ENCODE data around the gene ATP2A3. TPM values are rescaled to one million over a fixed set of nuclear protein-coding genes. Genes with fewer than 3 reads are reported as not detected.

The ATP2A3 gene
- total RNA-seq, 1 experiment from 2014 or later, result 13.3 TPM

- no peak overlapping the region for H3K9ac ChIP-seq (ENCODE audit: extremely low read depth, insufficient read length, low read length)
- H2BK12ac ChIP-seq (ENCODE audit: insufficient read length, low read depth, low read length), result no peak overlapping the region
- Mint-ChIP-seq H3K4me3 (no peak overlapping the region), H3K36me3 (ENCODE audit: insufficient read depth in 1 of 3, low read depth in 3 of 3) (peaks cover 7 to 37% (median 21%) of the 10 kb centered on the region in 3 experiments; a peak in 6 of 7 replicates), H3K4me1 (peaks cover 14 to 26% of the 10 kb centered on the region in 2 experiments), H3K9me3 (no peaks in the 10 kb centered on the region), H3K27ac (peak overlapping the region in 2 of 3 experiments; percentile 9 to 49; a peak in 4 of 7 replicates), H3K27me3 (ENCODE audit: low read depth) (0 out of 2 replicates have a peak, but pooled peaks cover 4% of the 10 kb centered on the region)
- no peak overlapping the region for H4K91ac ChIP-seq (ENCODE audit: insufficient read length, low read depth, low read length)
- H3K14ac ChIP-seq (ENCODE audit: insufficient read depth, low read length), result no peak overlapping the region
- H3K23ac ChIP-seq (ENCODE audit: insufficient read length, low read depth, low read length), result no peak overlapping the region
- H3K27ac ChIP-seq (ENCODE audit: insufficient read length, low read depth, low read length), result no peak overlapping the region
- no peaks in the 10 kb centered on the region for H3K79me2 ChIP-seq (ENCODE audit: insufficient read depth, low read length)
- H3K23me2 ChIP-seq (ENCODE audit: insufficient read length, low read depth, low read length, poor library complexity, severe bottlenecking), result no peaks in the 10 kb centered on the region
- no peaks in the 10 kb centered on the region for H4K20me1 ChIP-seq (ENCODE audit: control insufficient read depth, insufficient read depth, insufficient read length)
- no peak overlapping the region for H3K4ac ChIP-seq (ENCODE audit: low read depth, low read length)
- no peak overlapping the region for H3T11ph ChIP-seq (ENCODE audit: low read length)
- no peak for TF ChIP-seq CTCF (conservative IDR thresholded peaks at IDR 0.05)
- no CpG with 5 or more reads among the region's 8 CpGs for WGBS (ENCODE audit: extremely low coverage, insufficient read length, low lambda C conversion rate)
- no peak for DNase-seq
- no peak overlapping the region for H2AK5ac ChIP-seq (ENCODE audit: insufficient read length, low read length)
- no peaks in the 10 kb centered on the region for H3K79me1 ChIP-seq (ENCODE audit: insufficient read depth, low read depth, low read length, poor library complexity, severe bottlenecking)
- no peak overlapping the region for H3K56ac ChIP-seq (ENCODE audit: insufficient read length, low read depth, low read length)
- no peak overlapping the region for H2BK5ac ChIP-seq (ENCODE audit: insufficient read length, low read length)
- H3K9me3 ChIP-seq (ENCODE audit: control insufficient read depth, low read depth, low read length), result no peaks in the 10 kb centered on the region
- H4K5ac ChIP-seq (ENCODE audit: insufficient read length, low read depth, low read length), result no peak overlapping the region
- H2BK120ac ChIP-seq (ENCODE audit: low read depth, low read length, poor library complexity, severe bottlenecking), result no peak overlapping the region
- no peak overlapping the region for H3K18ac ChIP-seq (ENCODE audit: insufficient read length, low read depth, low read length)
- H4K8ac ChIP-seq (replicated peaks; ENCODE audit: insufficient read length, low read depth, low read length), result no peak overlapping the region
- no peak overlapping the region for H3K4me2 ChIP-seq (ENCODE audit: insufficient read depth, insufficient read length, low read length)
- no peak overlapping the region for H2AFZ ChIP-seq (ENCODE audit: low read length)
- no peak overlapping the region for H2BK15ac ChIP-seq (ENCODE audit: low read depth, low read length)
- H3K27me3 ChIP-seq (ENCODE audit: insufficient read depth, low read length), result no peaks in the 10 kb centered on the region
- H2BK20ac ChIP-seq (ENCODE audit: low read depth, low read length, poor library complexity, severe bottlenecking), result no peak overlapping the region
- H3K4me1 ChIP-seq (ENCODE audit: insufficient read depth, low read length), result no peaks in the 10 kb centered on the region
Measured at GRCh38 chr17:4006745-4007211, 42.5 kb upstream of the ATP2A3 start.

All from H9 (cell line).